ENCODE results near the gene MSI2.

DNA sequence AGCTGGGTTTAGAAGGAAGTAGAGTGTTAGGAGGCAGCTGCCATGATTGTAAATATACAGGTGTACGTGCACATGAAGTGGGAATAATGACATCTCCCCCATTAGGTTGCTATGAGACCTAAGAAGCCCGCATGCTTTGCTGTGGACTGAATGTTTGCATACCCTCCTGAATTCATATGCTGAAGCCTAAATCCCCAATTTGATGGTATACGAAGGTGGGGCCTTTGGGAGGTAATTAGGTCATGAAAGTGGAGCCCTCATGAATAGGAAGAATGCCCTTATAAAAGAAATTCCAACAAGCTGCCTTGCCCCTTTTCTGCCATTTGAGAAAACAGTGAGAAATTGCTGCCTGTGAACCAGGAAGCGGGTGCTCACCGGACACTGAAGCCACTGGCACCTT is 444.8 kb downstream of the MSI2 start:
- no peak for TF ChIP-seq POLR2AphosphoS5 (IDR thresholded peaks at IDR 0.05)
- no peak for TF ChIP-seq POLR2A (IDR thresholded peaks at IDR 0.05)
- TF ChIP-seq CTCF (IDR thresholded peaks at IDR 0.05), result no peak

All from suprapubic skin (tissue), 4 donors.